HG03521 (cell line): ENCODE results near the gene MRPL50.

ENCODE experiments used
- ATAC-seq: cut with Tn5 transposase; IDR thresholded peaks from one replicate; pipeline ENCODE4 v1.9.1; 2021; ENCODE audit warnings: mild to moderate bottlenecking, moderate library complexity; ENCODE audit not compliant: unreplicated experiment

Gene MRPL50

GRCh38 chr9:101342595-101342994 lies 55.8 kb downstream of the MRPL50 start:
- ATAC-seq: no peak

DNA sequence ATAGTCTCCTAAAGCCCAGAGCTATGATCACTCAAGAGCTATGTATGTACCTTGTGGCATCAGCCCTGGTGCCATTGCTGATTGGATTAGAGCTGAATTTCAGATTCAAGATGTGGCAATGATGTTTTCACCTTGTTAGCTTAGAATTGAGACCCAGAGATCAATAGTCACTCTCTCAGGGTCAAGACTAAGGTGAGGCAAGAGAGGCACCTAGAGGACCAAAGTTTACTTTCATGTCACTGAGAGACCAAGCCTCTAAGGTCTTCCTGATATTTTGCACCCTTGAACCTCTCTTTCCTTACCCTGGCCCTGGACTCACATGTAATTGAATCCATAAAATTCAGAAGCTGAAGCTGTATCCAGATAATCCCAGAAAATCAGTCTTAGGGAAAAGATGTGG lies 56.5 kb downstream of the MRPL50 start:
- ATAC-seq: no peak
